ENCODE data around the gene CRYBB1.

Gene CRYBB1

DNA sequence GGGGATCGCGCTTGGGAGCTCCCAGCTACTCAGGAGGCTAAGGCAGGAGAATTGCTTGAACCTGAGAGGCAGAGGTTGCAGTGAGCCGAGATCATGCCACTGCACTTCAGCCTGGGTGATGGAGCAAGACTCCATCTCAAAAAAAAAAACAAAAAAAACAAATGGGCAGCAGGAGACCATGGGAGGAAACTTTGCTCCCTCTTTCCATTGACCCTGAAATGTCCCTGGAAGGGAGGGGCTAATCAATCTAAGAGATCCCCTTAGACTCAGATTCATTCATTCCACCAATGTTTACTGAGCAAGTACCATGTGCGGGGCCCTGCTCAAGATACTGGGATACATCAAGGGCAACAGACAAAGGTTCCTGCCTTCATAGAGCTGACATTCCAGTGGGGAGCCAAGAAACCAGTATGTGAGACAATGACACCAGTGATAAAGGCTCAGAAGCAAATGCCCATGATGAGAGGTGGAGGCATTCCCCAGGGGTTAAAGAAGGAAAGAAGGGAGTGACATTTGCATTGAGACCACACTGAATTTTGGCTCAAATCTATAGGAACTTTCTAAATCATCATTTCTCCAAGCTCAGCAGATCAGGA, 67.8 kb downstream of the CRYBB1 start:
- DNase-seq, result no peak
